H1 (cell line): ENCODE measurements around the gene KCNJ18. TPM values are rescaled to one million over a fixed set of nuclear protein-coding genes. Genes with fewer than 3 reads are reported as not detected.

Source experiments
- CTCF ChIA-PET: fragments of 300-600 bp; sonication (Branson Sonifier 250); formaldehyde crosslinking; loops from one replicate; lab custom pipeline; 2021; ENCODE audit not compliant: partially characterized antibody; lab: Charles Lee
- POLR2A ChIA-PET: fragments of 300-600 bp; sonication (Branson Sonifier 250); formaldehyde crosslinking; loops from one replicate; lab custom pipeline; 2021; ENCODE audit warnings: inconsistent platforms; ENCODE audit not compliant: partially characterized antibody; lab: Charles Lee
- DNase-seq, 2 experiments: peaks; one replicate each; pipeline versions ENCODE4 v3.0.0 to v3.0.0-alpha.2; 2010 to 2022; ENCODE audit warnings: low spot score in 2 of 2, low read depth in 1 of 2, mixed read lengths in 1 of 2
- FAIRE-seq: peaks from 2 replicates; lab custom pipeline; 2011; peaks lifted over from hg19 to GRCh38; lab: Jason Lieb, UNC
- H2AFZ ChIP-seq: 2 replicates; pipeline ENCODE4 v1.8.1; 2012; ENCODE audit warnings: low read length, inconsistent platforms
- H2AK5ac ChIP-seq: 2 replicates; pipeline ENCODE4 v1.6.1; 2013; ENCODE audit warnings: low read depth, low read length
- H2BK120ac ChIP-seq: replicated peaks from 2 replicates; pipeline ENCODE3; 2013; ENCODE audit warnings: low read depth, low read length, inconsistent platforms
- H2BK12ac ChIP-seq: 2 replicates; pipeline ENCODE4 v1.6.1; 2013; ENCODE audit warnings: low read depth, low read length
- H2BK15ac ChIP-seq: 2 replicates; pipeline ENCODE4 v1.6.1; 2013; ENCODE audit warnings: low read length
- H2BK20ac ChIP-seq: 2 replicates; pipeline ENCODE4 v1.6.1; 2013; ENCODE audit warnings: low read length
- H2BK5ac ChIP-seq: 2 replicates; pipeline ENCODE4 v1.6.1; 2013; ENCODE audit warnings: low read depth, low read length
- H3K14ac ChIP-seq: 2 replicates; pipeline ENCODE4 v1.6.1; 2013; ENCODE audit warnings: inconsistent platforms; ENCODE audit not compliant: insufficient read length
- H3K18ac ChIP-seq: 2 replicates; pipeline ENCODE4 v1.6.1; 2013; ENCODE audit warnings: low read length; ENCODE audit errors: extremely low read depth
- H3K23ac ChIP-seq: 2 replicates; pipeline ENCODE4 v1.6.1; 2013; ENCODE audit warnings: inconsistent platforms; ENCODE audit not compliant: insufficient read length
- H3K23me2 ChIP-seq: 2 replicates; pipeline ENCODE4 v1.6.1; 2013; ENCODE audit warnings: low read depth, low read length
- H3K27ac ChIP-seq: 2 replicates; pipeline ENCODE4 v1.6.1; 2011; ENCODE audit warnings: low read depth, low read length, inconsistent platforms
- H3K27me3 ChIP-seq, 4 experiments: replicated peaks in 1 of 4; 1 replicate in 1 of 4; 2 replicates in 3 of 4; pipeline versions ENCODE4 v1.6.1 to v1.8.1; 2011 to 2013; ENCODE audit warnings: low read length in 3 of 4, mild to moderate bottlenecking in 3 of 4, inconsistent platforms in 2 of 4, mixed read lengths in 2 of 4, moderate library complexity in 1 of 4; ENCODE audit not compliant: control insufficient read depth in 3 of 4, insufficient read depth in 3 of 4; ENCODE audit errors: extremely low read depth in 1 of 4
- H3K36me3 ChIP-seq, 4 experiments: 2 replicates each; pipeline versions ENCODE4 v1.6.1 to v1.8.1; 2011 to 2013; ENCODE audit warnings: mild to moderate bottlenecking in 4 of 4, low read length in 3 of 4, moderate library complexity in 2 of 4, control low read depth in 1 of 4, inconsistent platforms in 1 of 4; ENCODE audit not compliant: insufficient read depth in 4 of 4, control insufficient read depth in 2 of 4
- H3K4ac ChIP-seq: replicated peaks from 2 replicates; pipeline ENCODE3; 2013; ENCODE audit warnings: low read length, low read depth, mixed read lengths, inconsistent platforms; ENCODE audit not compliant: insufficient read length
- H3K4me1 ChIP-seq, 4 experiments: replicated peaks in 1 of 4; 1 replicate in 1 of 4; 2 replicates in 3 of 4; pipeline versions ENCODE4 v1.6.1 to v1.8.1; 2011 to 2013; ENCODE audit warnings: low read length in 3 of 4, inconsistent platforms in 2 of 4, mixed read lengths in 1 of 4; ENCODE audit not compliant: insufficient read depth in 4 of 4, control insufficient read depth in 3 of 4
- H3K4me2 ChIP-seq, 2 experiments: 2 replicates each; pipeline versions ENCODE4 v1.6.1 to v1.8.1; 2011 to 2013; ENCODE audit warnings: low read depth in 2 of 2, low read length in 2 of 2, control low read depth in 1 of 2, inconsistent platforms in 1 of 2, mild to moderate bottlenecking in 1 of 2; ENCODE audit not compliant: insufficient read depth in 1 of 2
- H3K4me3 ChIP-seq, 4 experiments: fragments of 200-600, 300-600 bp in 1 of 4; sonication (generic), shearing (Covaris generic), sonication (Bioruptor Twin) in 1 of 4; 2 replicates each; pipeline versions ENCODE4 v1.5.1 to v1.8.1; 2011 to 2016; ENCODE audit warnings: low read length in 4 of 4, low read depth in 3 of 4, control low read depth in 2 of 4, inconsistent platforms in 2 of 4, mild to moderate bottlenecking in 2 of 4, mixed read lengths in 1 of 4, moderate library complexity in 1 of 4; ENCODE audit not compliant: insufficient read depth in 2 of 4; ENCODE audit errors: extremely low read depth in 1 of 4
- H3K56ac ChIP-seq: replicated peaks from 2 replicates; pipeline ENCODE3; 2013; ENCODE audit warnings: low read depth, mild to moderate bottlenecking, mixed read lengths, low read length, inconsistent platforms; ENCODE audit not compliant: insufficient read length
- H3K79me1 ChIP-seq: 2 replicates; pipeline ENCODE4 v1.6.1; 2013; ENCODE audit warnings: low read depth, low read length, control low read depth
- H3K79me2 ChIP-seq, 2 experiments: 2 replicates each; pipeline versions ENCODE4 v1.6.1 to v1.8.1; 2012 to 2013; ENCODE audit warnings: low read length in 2 of 2, mild to moderate bottlenecking in 2 of 2, inconsistent platforms in 1 of 2; ENCODE audit not compliant: insufficient read depth in 2 of 2, control insufficient read depth in 1 of 2
- H3K9ac ChIP-seq, 4 experiments: replicated peaks in 1 of 4; 1 replicate in 1 of 4; 2 replicates in 3 of 4; pipeline versions ENCODE4 v1.6.1 to v1.8.1; 2011 to 2013; ENCODE audit warnings: low read depth in 3 of 4, low read length in 3 of 4, control low read depth in 2 of 4, mild to moderate bottlenecking in 2 of 4, moderate library complexity in 2 of 4, inconsistent platforms in 1 of 4; ENCODE audit errors: extremely low read depth in 1 of 4
- H3K9me3 ChIP-seq, 2 experiments: 2 replicates each; pipeline versions ENCODE4 v1.6.1 to v1.8.1; 2012 to 2013; ENCODE audit warnings: mild to moderate bottlenecking in 2 of 2, moderate library complexity in 2 of 2, control low read depth in 1 of 2, inconsistent platforms in 1 of 2, low read depth in 1 of 2, low read length in 1 of 2, mixed read lengths in 1 of 2; ENCODE audit not compliant: insufficient read depth in 2 of 2
- H4K20me1 ChIP-seq, 2 experiments: replicated peaks in 1 of 2; 2 replicates each; pipeline versions ENCODE3 to v1.8.1; 2011 to 2013; ENCODE audit warnings: inconsistent platforms in 2 of 2, low read length in 2 of 2, mild to moderate bottlenecking in 1 of 2; ENCODE audit not compliant: insufficient read depth in 2 of 2, control insufficient read depth in 1 of 2
- H4K5ac ChIP-seq: 2 replicates; pipeline ENCODE4 v1.6.1; 2013; ENCODE audit warnings: low read length, low read depth, mixed read lengths, inconsistent platforms; ENCODE audit not compliant: insufficient read length
- H4K8ac ChIP-seq: 2 replicates; pipeline ENCODE4 v1.8.0; 2013; ENCODE audit warnings: mild to moderate bottlenecking, moderate library complexity, low read length, inconsistent platforms; ENCODE audit not compliant: insufficient read depth; ENCODE audit errors: extremely low read depth
- H4K91ac ChIP-seq: replicated peaks from 2 replicates; pipeline ENCODE3; 2013; ENCODE audit warnings: low read length, mixed read lengths, inconsistent platforms; ENCODE audit not compliant: insufficient read length
- ASH2L ChIP-seq: fragments of 200-600, 300-600 bp; sonication (generic); IDR thresholded peaks from one replicate; pipeline ENCODE4 v1.7.1; 2017; ENCODE audit warnings: low read length
- BACH1 ChIP-seq: IDR thresholded peaks from 2 replicates; pipeline ENCODE4 v1.6.1; 2012; ENCODE audit warnings: low read length, improper control_type of control experiment
- CREB1 ChIP-seq: IDR thresholded peaks from 2 replicates; pipeline ENCODE4 v1.6.1; 2012; ENCODE audit warnings: inconsistent platforms
- GABPA ChIP-seq: IDR thresholded peaks from 2 replicates; pipeline ENCODE4 v1.6.1; 2011; ENCODE audit warnings: mild to moderate bottlenecking, low read length, moderate library complexity, borderline replicate concordance; ENCODE audit not compliant: insufficient read depth
- JUND ChIP-seq: IDR thresholded peaks from 2 replicates; pipeline ENCODE4 v1.6.1; 2011; ENCODE audit warnings: mild to moderate bottlenecking, improper control_type of control experiment, low read length
- KDM5A ChIP-seq: fragments of 200-600 bp; IDR thresholded peaks from 2 replicates; pipeline ENCODE4 v1.7.1; 2012; ENCODE audit warnings: mild to moderate bottlenecking, low read length, inconsistent platforms, mixed read lengths
- MAFK ChIP-seq: IDR thresholded peaks from 2 replicates; pipeline ENCODE4 v1.6.1; 2012; ENCODE audit warnings: low read depth, mild to moderate bottlenecking, improper control_type of control experiment, low read length
- NANOG ChIP-seq: IDR thresholded peaks from 2 replicates; pipeline ENCODE4 v1.6.1; 2011; ENCODE audit warnings: low read length, low read depth, mild to moderate bottlenecking, inconsistent platforms; ENCODE audit not compliant: insufficient read depth, poor library complexity, severe bottlenecking
- POU5F1 ChIP-seq: IDR thresholded peaks from 2 replicates; pipeline ENCODE4 v1.6.1; 2011; ENCODE audit warnings: low read depth, mild to moderate bottlenecking, low read length, moderate library complexity
- RFX5 ChIP-seq: IDR thresholded peaks from 2 replicates; pipeline ENCODE4 v1.6.1; 2011; ENCODE audit warnings: low read depth, low read length, improper control_type of control experiment, borderline replicate concordance
- SP4 ChIP-seq: IDR thresholded peaks from 2 replicates; pipeline ENCODE4 v1.6.1; 2012; ENCODE audit warnings: low read length, inconsistent platforms
- TBP ChIP-seq: IDR thresholded peaks from 2 replicates; pipeline ENCODE4 v1.6.1; 2011; ENCODE audit warnings: low read depth, low read length, improper control_type of control experiment
- TEAD4 ChIP-seq: IDR thresholded peaks from 2 replicates; pipeline ENCODE4 v1.6.1; 2012; ENCODE audit warnings: low read depth, low read length, inconsistent platforms, mixed read lengths
- WGBS, 2 experiments: shearing (Covaris generic) in 1 of 2; methylation state at CpG; one replicate each; pipeline versions ENCODE4 v1.1.6 to v1.1.7; 2013 to 2015; ENCODE audit warnings: low lambda C conversion rate in 2 of 2, mixed read lengths in 2 of 2, inconsistent platforms in 1 of 2, low coverage in 1 of 2, missing lambda C conversion rate in 1 of 2; ENCODE audit not compliant: insufficient replicate concordance in 2 of 2, insufficient coverage in 1 of 2, insufficient read length in 1 of 2; ENCODE audit errors: extremely low coverage in 1 of 2, missing lambda C conversion rate in 1 of 2; 5-methylcytosine and 5-hydroxymethylcytosine counted together
- polyA plus RNA-seq, 7 experiments: library from polyadenylated mRNA; depleted of rRNA in 3 of 7; stranded (reverse) in 5 of 7; unstranded in 2 of 7; fragments of >200 nt in 5 of 7; fragments of 200-250 nt in 2 of 7; gene quantifications; 1 replicate in 5 of 7; 2 replicates in 1 of 7; 4 replicates in 1 of 7; pipeline versions ENCODE4 v1.2.1 to v1.2.3, GENCODE V29; 2011 to 2013; ENCODE audit warnings: missing spikeins in 2 of 7, mixed read lengths in 2 of 7
- total RNA-seq: library from RNA; stranded (reverse); fragmentation: NEBNext Ultra II Directional; extraction: Animal tissue kit (Norgen Biotek cat#: 25700); gene quantifications from 2 replicates; pipeline ENCODE4 v1.2.1, GENCODE V29; 2021

KCNJ18 gene
- total and polyA plus RNA-seq, 2 of the 8 experiments (the other 6 are each of a cell fraction or from before 2014, with no cell fraction given), result not detected

DNA sequence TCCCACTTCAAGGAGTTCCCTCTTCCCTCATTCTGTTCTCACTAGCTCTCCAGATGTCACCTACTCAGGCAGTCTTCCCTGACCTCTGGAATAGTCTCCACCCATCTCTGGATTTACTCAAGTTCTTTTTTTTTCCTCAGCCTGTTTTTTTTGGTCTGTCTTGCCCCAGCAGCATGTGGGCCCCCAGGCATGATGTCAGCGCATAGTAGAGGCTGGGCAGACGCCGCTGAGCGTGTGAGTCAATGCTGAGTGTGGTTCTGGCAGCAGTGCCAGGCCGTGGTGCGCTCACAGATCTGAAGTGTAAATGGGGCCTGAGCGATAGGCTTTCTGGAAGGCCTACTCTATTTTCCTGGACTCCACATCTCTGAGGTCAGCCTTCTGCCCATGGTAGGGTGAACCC is 2.7 kb upstream of the KCNJ18 start:
- H3K4me1 ChIP-seq, result no peaks in the 10 kb centered on the region
- no peak overlapping the region for H2AFZ ChIP-seq
- no peak overlapping the region for H4K8ac ChIP-seq
- H4K91ac ChIP-seq, result no peak overlapping the region
- H3K4me3 ChIP-seq, result no peak overlapping the region
- no peaks in the 10 kb centered on the region for H3K36me3 ChIP-seq
- no peak overlapping the region for H4K5ac ChIP-seq
- CTCF ChIA-PET, result no interaction called here
- H3K79me2 ChIP-seq, result no peaks in the 10 kb centered on the region
- H3K4ac ChIP-seq, result no peak overlapping the region
- H2BK15ac ChIP-seq, result no peak overlapping the region
- no peak for DNase-seq
- H4K20me1 ChIP-seq, result no peaks in the 10 kb centered on the region
- no peak overlapping the region for H3K14ac ChIP-seq
- no peak overlapping the region for H2BK12ac ChIP-seq
- H3K23me2 ChIP-seq, result peaks cover 3% of the 10 kb centered on the region; the same call in 1 of the 2 replicates
- no peak overlapping the region for H3K9ac ChIP-seq
- TF ChIP-seq NANOG (no peak), JUND (no peak), MAFK (no peak), POU5F1 (no peak), ASH2L (no peak), TBP (no peak), TEAD4 (no peak), CREB1 (no peak), KDM5A (no peak), GABPA (no peak), RFX5 (no peak), SP4 (no peak), BACH1 (no peak)
- TF ChIP-seq, all 59 proteins: peak for 0
- Histone ChIP-seq H3K4me2 (no peak overlapping the region), H3K9me3 (peaks cover 56 to 95% of the 10 kb centered on the region in 2 experiments), H3K27me3 (no peaks in the 10 kb centered on the region), H2BK20ac (no peak overlapping the region), H2AK5ac (no peak overlapping the region), H3K23ac (no peak overlapping the region), H3K56ac (no peak overlapping the region), H2BK120ac (no peak overlapping the region), H3K79me1 (no peaks in the 10 kb centered on the region), H3K18ac (no peak overlapping the region), H3K27ac (no peak overlapping the region), H2BK5ac (no peak overlapping the region)
- WGBS, 2 experiments, result 73% methylated on average over 7 of the region's 7 CpGs; no CpG with 5 or more reads in 1 of the 2 experiments
- POLR2A ChIA-PET, result no interaction called here
- no peak for FAIRE-seq
